GM12878 (cell line): ENCODE measurements around the gene AP3S1.

ENCODE experiments used
- EP300 ChIP-seq, 2 experiments: fragments of 150-350 bp in 1 of 2; IDR thresholded peaks; 2 replicates each; pipeline ENCODE4 v1.6.1; 2011 to 2012; ENCODE audit warnings: low read depth in 2 of 2, low read length in 2 of 2, borderline replicate concordance in 1 of 2, improper control_type of control experiment in 1 of 2, inconsistent platforms in 1 of 2; ENCODE audit not compliant: control insufficient read depth in 1 of 2
- FOS ChIP-seq: IDR thresholded peaks from 3 replicates; pipeline ENCODE4 v1.6.1; 2011; ENCODE audit warnings: borderline replicate concordance; ENCODE audit not compliant: insufficient read length; ENCODE audit errors: extremely low read depth
- GABPA ChIP-seq: IDR thresholded peaks from 2 replicates; pipeline ENCODE4 v1.6.1; 2014; ENCODE audit warnings: antibody characterized with exemption, low read depth, mild to moderate bottlenecking, inconsistent platforms
- HDAC6 ChIP-seq: fragments of 200-600 bp; sonication (generic); IDR thresholded peaks from one replicate; pipeline ENCODE4 v1.8.0; 2017; ENCODE audit warnings: antibody characterized with exemption; ENCODE audit not compliant: unreplicated experiment
- YY1 ChIP-seq: IDR thresholded peaks from 2 replicates; pipeline ENCODE4 v1.6.1; 2011; ENCODE audit warnings: low read depth, mild to moderate bottlenecking, low read length
- TF ChIP-seq, protein P1 (sequence below): IDR thresholded peaks from 2 replicates; pipeline ENCODE4 v1.6.1; 2012; ENCODE audit warnings: mild to moderate bottlenecking, low read depth, low read length
- TF ChIP-seq, protein P2 (sequence below), 3 experiments: IDR thresholded peaks in 2 of 3; conservative IDR thresholded peaks in 1 of 3; 2 replicates each; pipeline ENCODE4 v1.5.1; 2011; ENCODE audit warnings: low read depth in 3 of 3, low read length in 3 of 3, mild to moderate bottlenecking in 3 of 3, control low read depth in 2 of 3, moderate library complexity in 2 of 3, inconsistent platforms in 1 of 3, mixed read lengths in 1 of 3; ENCODE audit not compliant: control insufficient read depth in 2 of 3, insufficient read depth in 1 of 3; ENCODE audit errors: extremely low read depth in 1 of 3

DNA sequence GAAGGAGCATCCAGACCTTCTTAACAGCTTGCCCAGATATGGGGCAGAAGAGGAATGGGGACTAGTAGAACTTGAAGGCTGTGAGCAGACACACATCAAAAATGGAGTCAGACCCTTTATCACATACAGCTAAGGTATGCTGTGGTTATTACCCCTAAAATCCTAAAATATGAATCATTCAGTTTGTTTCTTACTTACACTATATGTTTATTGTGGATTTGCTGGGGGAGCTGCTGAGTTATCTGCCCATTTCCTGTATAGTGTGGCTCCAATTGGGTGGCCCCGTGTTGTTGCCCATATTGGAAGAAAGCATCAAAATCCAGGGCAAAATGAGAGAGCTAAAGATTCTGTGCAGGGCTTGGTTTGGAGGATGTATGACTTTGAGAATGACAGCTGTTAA lies 56.9 kb downstream of the AP3S1 start:
- TF ChIP-seq HDAC6, result no peak
- no peak for TF ChIP-seq YY1
- TF ChIP-seq, protein P1, sequence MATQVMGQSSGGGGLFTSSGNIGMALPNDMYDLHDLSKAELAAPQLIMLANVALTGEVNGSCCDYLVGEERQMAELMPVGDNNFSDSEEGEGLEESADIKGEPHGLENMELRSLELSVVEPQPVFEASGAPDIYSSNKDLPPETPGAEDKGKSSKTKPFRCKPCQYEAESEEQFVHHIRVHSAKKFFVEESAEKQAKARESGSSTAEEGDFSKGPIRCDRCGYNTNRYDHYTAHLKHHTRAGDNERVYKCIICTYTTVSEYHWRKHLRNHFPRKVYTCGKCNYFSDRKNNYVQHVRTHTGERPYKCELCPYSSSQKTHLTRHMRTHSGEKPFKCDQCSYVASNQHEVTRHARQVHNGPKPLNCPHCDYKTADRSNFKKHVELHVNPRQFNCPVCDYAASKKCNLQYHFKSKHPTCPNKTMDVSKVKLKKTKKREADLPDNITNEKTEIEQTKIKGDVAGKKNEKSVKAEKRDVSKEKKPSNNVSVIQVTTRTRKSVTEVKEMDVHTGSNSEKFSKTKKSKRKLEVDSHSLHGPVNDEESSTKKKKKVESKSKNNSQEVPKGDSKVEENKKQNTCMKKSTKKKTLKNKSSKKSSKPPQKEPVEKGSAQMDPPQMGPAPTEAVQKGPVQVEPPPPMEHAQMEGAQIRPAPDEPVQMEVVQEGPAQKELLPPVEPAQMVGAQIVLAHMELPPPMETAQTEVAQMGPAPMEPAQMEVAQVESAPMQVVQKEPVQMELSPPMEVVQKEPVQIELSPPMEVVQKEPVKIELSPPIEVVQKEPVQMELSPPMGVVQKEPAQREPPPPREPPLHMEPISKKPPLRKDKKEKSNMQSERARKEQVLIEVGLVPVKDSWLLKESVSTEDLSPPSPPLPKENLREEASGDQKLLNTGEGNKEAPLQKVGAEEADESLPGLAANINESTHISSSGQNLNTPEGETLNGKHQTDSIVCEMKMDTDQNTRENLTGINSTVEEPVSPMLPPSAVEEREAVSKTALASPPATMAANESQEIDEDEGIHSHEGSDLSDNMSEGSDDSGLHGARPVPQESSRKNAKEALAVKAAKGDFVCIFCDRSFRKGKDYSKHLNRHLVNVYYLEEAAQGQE, result no peak
- TF ChIP-seq, protein P2, sequence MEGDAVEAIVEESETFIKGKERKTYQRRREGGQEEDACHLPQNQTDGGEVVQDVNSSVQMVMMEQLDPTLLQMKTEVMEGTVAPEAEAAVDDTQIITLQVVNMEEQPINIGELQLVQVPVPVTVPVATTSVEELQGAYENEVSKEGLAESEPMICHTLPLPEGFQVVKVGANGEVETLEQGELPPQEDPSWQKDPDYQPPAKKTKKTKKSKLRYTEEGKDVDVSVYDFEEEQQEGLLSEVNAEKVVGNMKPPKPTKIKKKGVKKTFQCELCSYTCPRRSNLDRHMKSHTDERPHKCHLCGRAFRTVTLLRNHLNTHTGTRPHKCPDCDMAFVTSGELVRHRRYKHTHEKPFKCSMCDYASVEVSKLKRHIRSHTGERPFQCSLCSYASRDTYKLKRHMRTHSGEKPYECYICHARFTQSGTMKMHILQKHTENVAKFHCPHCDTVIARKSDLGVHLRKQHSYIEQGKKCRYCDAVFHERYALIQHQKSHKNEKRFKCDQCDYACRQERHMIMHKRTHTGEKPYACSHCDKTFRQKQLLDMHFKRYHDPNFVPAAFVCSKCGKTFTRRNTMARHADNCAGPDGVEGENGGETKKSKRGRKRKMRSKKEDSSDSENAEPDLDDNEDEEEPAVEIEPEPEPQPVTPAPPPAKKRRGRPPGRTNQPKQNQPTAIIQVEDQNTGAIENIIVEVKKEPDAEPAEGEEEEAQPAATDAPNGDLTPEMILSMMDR (IDR thresholded peaks at IDR 0.05 in 2 of 3, conservative IDR thresholded peaks at IDR 0.05 in 1 of 3; ENCODE audit: control insufficient read depth in 2 of 3, extremely low read depth in 1 of 3, insufficient read depth in 1 of 3, low read depth in 3 of 3, low read length in 3 of 3), result no peak
- no peak for TF ChIP-seq EP300 (IDR thresholded peaks at IDR 0.05; ENCODE audit: borderline replicate concordance in 1 of 2, control insufficient read depth in 1 of 2, low read depth in 2 of 2, low read length in 2 of 2)
- TF ChIP-seq FOS, result no peak
- TF ChIP-seq GABPA, result no peak
